ENCODE results near the gene ZNF557. TPM values are rescaled to one million over a fixed set of nuclear protein-coding genes. Genes with fewer than 3 reads are reported as not detected.

ZNF557 gene
- total RNA-seq, 1 donor from 2014 or later: 22.6 TPM

- ChIA-PET CTCF (no interaction called here), POLR2A (no interaction called here)
- intact Hi-C loops (cut with micrococcal nuclease): no loop called here
- H3K4me3 Mint-ChIP-seq: no peak overlapping the region
- H3K4me1 Mint-ChIP-seq: peaks cover 4% of the 10 kb centered on the region
- no peaks in the 10 kb centered on the region for H3K27me3 Mint-ChIP-seq
- peaks cover 24% of the 10 kb centered on the region for H3K9me3 Mint-ChIP-seq
- no peak overlapping the region for H3K27ac Mint-ChIP-seq
- DNase-seq: no peak
- TF ChIP-seq, protein P1, sequence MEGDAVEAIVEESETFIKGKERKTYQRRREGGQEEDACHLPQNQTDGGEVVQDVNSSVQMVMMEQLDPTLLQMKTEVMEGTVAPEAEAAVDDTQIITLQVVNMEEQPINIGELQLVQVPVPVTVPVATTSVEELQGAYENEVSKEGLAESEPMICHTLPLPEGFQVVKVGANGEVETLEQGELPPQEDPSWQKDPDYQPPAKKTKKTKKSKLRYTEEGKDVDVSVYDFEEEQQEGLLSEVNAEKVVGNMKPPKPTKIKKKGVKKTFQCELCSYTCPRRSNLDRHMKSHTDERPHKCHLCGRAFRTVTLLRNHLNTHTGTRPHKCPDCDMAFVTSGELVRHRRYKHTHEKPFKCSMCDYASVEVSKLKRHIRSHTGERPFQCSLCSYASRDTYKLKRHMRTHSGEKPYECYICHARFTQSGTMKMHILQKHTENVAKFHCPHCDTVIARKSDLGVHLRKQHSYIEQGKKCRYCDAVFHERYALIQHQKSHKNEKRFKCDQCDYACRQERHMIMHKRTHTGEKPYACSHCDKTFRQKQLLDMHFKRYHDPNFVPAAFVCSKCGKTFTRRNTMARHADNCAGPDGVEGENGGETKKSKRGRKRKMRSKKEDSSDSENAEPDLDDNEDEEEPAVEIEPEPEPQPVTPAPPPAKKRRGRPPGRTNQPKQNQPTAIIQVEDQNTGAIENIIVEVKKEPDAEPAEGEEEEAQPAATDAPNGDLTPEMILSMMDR (IDR thresholded peaks at IDR 0.05): no peak
- ATAC-seq (ENCODE audit: low read depth): no peak
- H3K36me3 Mint-ChIP-seq (ENCODE audit: low read depth): peaks cover 88% of the 10 kb centered on the region
These were observed 6.6 kb downstream of the ZNF557 start for GRCh38 chr19:7076151-7076550.

DNA sequence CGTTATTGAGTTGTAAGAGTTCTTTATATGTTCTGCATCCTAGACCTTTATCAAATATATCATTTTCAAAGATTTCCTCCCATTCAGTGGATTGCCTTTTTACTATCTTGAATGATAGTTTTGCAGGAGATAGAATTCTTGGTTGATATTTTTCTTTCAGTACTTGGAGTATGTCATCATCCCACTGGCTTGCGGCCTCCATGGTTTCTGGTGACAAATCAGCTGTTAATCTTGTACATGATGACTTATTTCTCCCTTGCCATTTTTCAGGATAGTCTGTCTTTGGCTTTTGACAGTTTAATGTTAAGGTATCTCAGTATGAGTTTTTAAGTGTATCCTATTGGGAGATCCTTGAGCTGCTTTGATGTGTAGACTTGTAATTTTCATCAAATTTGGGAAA lies 8.5 kb downstream of the ZNF557 start:
- no peak overlapping the region for H3K27ac Mint-ChIP-seq
- peaks cover 33% of the 10 kb centered on the region for H3K9me3 Mint-ChIP-seq
- H3K27me3 Mint-ChIP-seq: no peaks in the 10 kb centered on the region
- H3K4me3 Mint-ChIP-seq: no peak overlapping the region
- no peaks in the 10 kb centered on the region for H3K4me1 Mint-ChIP-seq
- ATAC-seq (ENCODE audit: low read depth) (no peak), DNase-seq (no peak)
- TF ChIP-seq, protein P1 (IDR thresholded peaks at IDR 0.05): no peak
- POLR2A ChIA-PET: interaction anchor here (0.9 to 1.2 kb wide), 3 partner anchors 8 to 20 kb away, joined by 3 to 8 read pairs (median 4); partner anchors contain the start of gene ZNF557
- peaks cover 94% of the 10 kb centered on the region for H3K36me3 Mint-ChIP-seq (ENCODE audit: low read depth)
- intact Hi-C loops (cut with micrococcal nuclease): no loop called here
- CTCF ChIA-PET: no interaction called here

DNA sequence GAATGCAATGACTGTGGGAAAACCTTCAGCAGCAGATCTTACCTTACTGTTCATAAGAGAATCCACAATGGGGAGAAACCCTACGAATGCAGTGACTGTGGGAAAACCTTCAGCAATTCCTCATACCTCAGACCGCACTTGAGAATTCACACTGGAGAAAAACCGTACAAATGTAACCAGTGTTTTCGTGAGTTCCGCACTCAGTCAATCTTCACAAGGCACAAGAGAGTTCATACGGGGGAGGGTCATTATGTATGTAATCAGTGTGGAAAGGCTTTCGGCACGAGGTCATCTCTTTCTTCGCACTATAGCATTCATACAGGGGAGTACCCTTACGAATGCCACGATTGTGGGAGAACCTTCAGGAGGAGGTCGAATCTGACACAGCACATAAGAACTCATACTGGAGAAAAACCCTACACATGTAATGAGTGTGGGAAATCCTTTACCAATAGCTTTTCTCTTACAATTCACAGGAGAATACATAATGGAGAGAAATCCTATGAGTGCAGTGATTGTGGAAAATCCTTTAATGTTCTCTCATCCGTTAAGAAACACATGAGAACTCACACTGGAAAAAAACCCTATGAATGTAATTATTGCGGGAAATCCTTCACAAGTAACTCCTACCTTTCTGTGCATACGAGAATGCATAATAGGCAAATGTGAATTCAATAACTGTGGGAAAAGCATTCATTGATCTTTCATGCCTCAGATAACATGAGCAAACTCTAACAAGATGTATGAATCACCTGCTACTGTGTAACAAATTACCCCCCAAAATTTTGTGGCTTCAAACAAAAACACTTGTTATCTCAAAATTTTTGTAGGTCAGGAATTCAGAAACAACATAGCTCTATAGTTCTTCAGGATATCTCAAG lies 13.8 kb downstream of the ZNF557 start:
- DNase-seq (no peak), ATAC-seq (ENCODE audit: low read depth) (no peak)
- no peak overlapping the region for H3K4me3 Mint-ChIP-seq
- peaks cover 78% of the 10 kb centered on the region for H3K36me3 Mint-ChIP-seq (ENCODE audit: low read depth)
- peaks cover 44% of the 10 kb centered on the region for H3K9me3 Mint-ChIP-seq
- POLR2A ChIA-PET: interaction anchor here (0.9 kb wide), 1 partner anchor 14 kb away, joined by 3 read pairs; the partner anchor contains the start of gene ZNF557
- TF ChIP-seq, protein P1 (IDR thresholded peaks at IDR 0.05): no peak
- intact Hi-C loops (cut with micrococcal nuclease): no loop called here
- no peak overlapping the region for H3K27ac Mint-ChIP-seq
- CTCF ChIA-PET: no interaction called here
- no peaks in the 10 kb centered on the region for H3K4me1 Mint-ChIP-seq
- no peaks in the 10 kb centered on the region for H3K27me3 Mint-ChIP-seq

- ATAC-seq (ENCODE audit: low read depth): no peak
- CTCF ChIA-PET: no interaction called here
- no peaks in the 10 kb centered on the region for H3K4me1 Mint-ChIP-seq
These were observed 19.5 kb downstream of the ZNF557 start for GRCh38 chr19:7088999-7089398.

More at GRCh38 chr19:7088999-7089398, 19.5 kb downstream of the ZNF557 start:
- TF ChIP-seq, protein P1 (IDR thresholded peaks at IDR 0.05): no peak
- intact Hi-C loops (cut with micrococcal nuclease): no loop called here
- peaks cover 47% of the 10 kb centered on the region for H3K36me3 Mint-ChIP-seq (ENCODE audit: low read depth)
- no peak overlapping the region for H3K27ac Mint-ChIP-seq
- no peak overlapping the region for H3K4me3 Mint-ChIP-seq
- H3K27me3 Mint-ChIP-seq: no peaks in the 10 kb centered on the region
- DNase-seq: no peak
- H3K9me3 Mint-ChIP-seq: peaks cover 37% of the 10 kb centered on the region
- POLR2A ChIA-PET: interaction anchor here (0.7 kb wide), 1 partner anchor 316 kb away, joined by 3 read pairs; no protein-coding TSS in a partner anchor
